Measurements from ENCODE around the gene UBA1.

- TF ChIP-seq SUZ12 (IDR thresholded peaks at IDR 0.05; ENCODE audit: extremely low read depth, insufficient read depth, insufficient read length) (no peak), ZNF274 (IDR thresholded peaks at IDR 0.05; ENCODE audit: low read depth, low read length) (no peak)
Observed at GRCh38 chrX:47245156-47245555, 51.5 kb downstream of the UBA1 start.

Data from NT2/D1 (cell line).